OCI-LY7 (cell line): Measurements from ENCODE around the gene HIVEP3.

Experiments
- CTCF ChIP-seq: fragments of 200-600 bp; sonication (generic); conservative IDR thresholded peaks from 2 replicates; pipeline ENCODE4 v1.5.1; 2014; ENCODE audit warnings: mild to moderate bottlenecking, antibody characterized with exemption, low read length, moderate library complexity, mixed read lengths
- EZH2phosphoT487 ChIP-seq: fragments of 200-600 bp; sonication (generic); IDR thresholded peaks from 2 replicates; pipeline ENCODE4 v1.6.1; 2018; ENCODE audit warnings: low read depth, borderline replicate concordance, mild to moderate bottlenecking, mixed run types, antibody characterized with exemption, low read length, moderate library complexity, mixed read lengths

- TF ChIP-seq CTCF (no peak), EZH2phosphoT487 (no peak)
Observed at GRCh38 chr1:41514381-41514780, 404.3 kb downstream of the HIVEP3 start.
